Effector memory CD4-positive, alpha-beta T cell (primary cell): ENCODE results near the gene PCCB.
"Not testable (repeated sequence)": the region's sequence is repeated elsewhere in the genome, so short reads cannot be mapped to it uniquely, and the experiment has no call there.

Experiments used
- DNase-seq, 3 donors: peaks; one replicate each; pipeline ENCODE4 v3.0.0-alpha.2; 2020
- H3K27ac ChIP-seq: 2 replicates; pipeline ENCODE4 v1.7.0; 2013; ENCODE audit warnings: mild to moderate bottlenecking, low read length, moderate library complexity; ENCODE audit not compliant: insufficient read depth, poor library complexity, severe bottlenecking
- H3K27me3 ChIP-seq: replicated peaks from 2 replicates; pipeline ENCODE4 v1.7.0; 2013; ENCODE audit warnings: mild to moderate bottlenecking, low read length; ENCODE audit not compliant: insufficient read depth, control insufficient read depth, poor library complexity, severe bottlenecking
- H3K36me3 ChIP-seq: 2 replicates; pipeline ENCODE4 v1.7.0; 2013; ENCODE audit warnings: mild to moderate bottlenecking, low read length, moderate library complexity; ENCODE audit not compliant: control insufficient read depth, insufficient read depth
- H3K4me1 ChIP-seq: 2 replicates; pipeline ENCODE4 v1.7.0; 2013; ENCODE audit warnings: low read length, mild to moderate bottlenecking; ENCODE audit not compliant: control insufficient read depth, insufficient read depth, poor library complexity, severe bottlenecking
- H3K4me3 ChIP-seq: 2 replicates; pipeline ENCODE4 v1.7.0; 2013; ENCODE audit warnings: low read length, low read depth, mild to moderate bottlenecking; ENCODE audit not compliant: insufficient read depth, poor library complexity, severe bottlenecking
- H3K9me3 ChIP-seq: 2 replicates; pipeline ENCODE4 v1.7.0; 2013; ENCODE audit warnings: mild to moderate bottlenecking, low read length, moderate library complexity; ENCODE audit not compliant: control insufficient read depth

Gene PCCB

GRCh38 chr3:136261826-136262225 is 11.7 kb downstream of the PCCB start:
- no peaks in the 10 kb centered on the region for H3K27me3 ChIP-seq
- H3K4me1 ChIP-seq: no peaks in the 10 kb centered on the region
- H3K36me3 ChIP-seq: peaks cover 34% of the 10 kb centered on the region
- H3K9me3 ChIP-seq: no peaks in the 10 kb centered on the region
- DNase-seq: no peak
- no peak overlapping the region for H3K4me3 ChIP-seq
- H3K27ac ChIP-seq: no peak overlapping the region

DNA sequence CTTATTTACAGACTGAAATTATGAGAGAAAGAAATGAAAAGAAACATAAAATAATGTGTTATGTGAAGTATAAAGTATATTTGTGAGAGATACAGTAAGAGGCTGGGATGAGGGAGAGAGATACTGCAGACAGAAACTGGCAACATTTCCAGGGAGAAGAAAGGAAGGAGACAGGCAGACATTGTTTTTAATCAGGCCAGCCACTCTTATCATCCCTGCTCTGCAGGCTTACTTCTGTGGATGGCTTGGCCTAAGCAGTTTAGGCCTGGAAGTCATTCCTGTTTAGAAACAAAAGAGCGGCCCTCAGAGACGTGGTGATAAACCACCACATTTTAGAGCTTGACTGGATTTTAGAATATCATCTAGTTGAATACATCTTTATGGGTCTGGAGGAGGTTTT is 12.4 kb downstream of the PCCB start:
- peaks cover 29% of the 10 kb centered on the region for H3K36me3 ChIP-seq
- no peak for DNase-seq
- H3K27ac ChIP-seq: no peak overlapping the region
- no peaks in the 10 kb centered on the region for H3K4me1 ChIP-seq
- no peaks in the 10 kb centered on the region for H3K9me3 ChIP-seq
- no peak overlapping the region for H3K4me3 ChIP-seq
- no peaks in the 10 kb centered on the region for H3K27me3 ChIP-seq

DNA sequence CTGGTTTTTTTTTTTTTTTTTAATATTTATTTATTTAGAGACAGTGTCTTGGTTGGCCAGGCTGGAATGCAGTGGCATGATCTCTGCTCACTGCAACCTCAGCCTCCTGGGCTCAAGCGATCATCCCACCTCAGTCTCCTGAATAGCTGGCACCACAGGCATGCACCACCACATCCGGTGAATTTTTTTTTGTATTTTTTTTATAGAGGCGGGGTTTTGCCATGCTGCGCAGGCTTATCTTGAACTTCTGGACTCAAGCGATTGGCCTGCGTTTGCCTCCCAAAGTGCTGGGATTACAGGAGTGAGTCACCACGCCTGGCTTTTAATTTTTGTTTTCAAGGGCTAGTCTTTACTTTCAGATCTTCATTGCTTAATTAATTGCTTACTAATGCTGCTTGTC is 13.1 kb downstream of the PCCB start:
- no peak overlapping the region for H3K4me3 ChIP-seq
- H3K9me3 ChIP-seq: no peaks in the 10 kb centered on the region
- no peaks in the 10 kb centered on the region for H3K4me1 ChIP-seq
- H3K27ac ChIP-seq: no peak overlapping the region
- H3K36me3 ChIP-seq: peaks cover 25% of the 10 kb centered on the region
- DNase-seq: no peak
- no peaks in the 10 kb centered on the region for H3K27me3 ChIP-seq

DNA sequence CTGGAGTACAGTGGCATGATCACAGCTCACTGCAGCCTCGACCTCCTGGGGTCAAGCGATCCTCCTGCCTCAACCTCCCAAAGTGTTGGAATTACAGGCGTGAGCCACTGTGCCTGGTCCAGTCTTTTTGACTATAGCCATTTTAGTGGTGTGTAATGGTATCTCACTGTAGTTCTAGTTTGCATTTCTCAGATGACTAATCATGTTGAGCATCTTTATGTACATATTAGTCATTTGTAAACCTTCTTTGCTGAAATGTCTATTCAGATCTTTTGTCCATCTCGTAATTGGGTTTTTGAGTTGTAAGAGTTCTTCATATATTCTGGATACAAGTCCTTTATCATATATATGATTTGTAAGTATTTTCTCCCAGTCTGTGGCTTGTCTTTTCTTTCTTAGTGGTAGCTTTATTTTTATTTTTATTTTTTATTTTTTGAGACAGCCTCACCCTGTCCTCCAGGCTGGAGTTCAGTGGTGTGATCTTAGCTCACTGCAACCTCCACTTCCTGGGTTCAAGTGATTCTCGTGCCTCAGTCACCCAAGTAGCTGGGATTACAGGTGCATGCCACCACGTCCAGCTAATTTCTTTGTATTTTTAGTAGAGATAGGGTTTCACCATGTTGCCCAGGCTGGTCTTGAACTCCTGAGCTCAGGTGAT is 16.5 kb downstream of the PCCB start:
- H3K27ac ChIP-seq, H3K36me3 ChIP-seq, H3K4me3 ChIP-seq, DNase-seq, H3K27me3 ChIP-seq, H3K4me1 ChIP-seq, H3K9me3 ChIP-seq: not testable (repeated sequence)

- Histone ChIP-seq H3K27ac (no peak overlapping the region), H3K27me3 (no peaks in the 10 kb centered on the region), H3K36me3 (peaks cover 3% of the 10 kb centered on the region), H3K4me1 (no peaks in the 10 kb centered on the region), H3K4me3 (no peak overlapping the region), H3K9me3 (no peaks in the 10 kb centered on the region)
- DNase-seq: no peak
Observed at GRCh38 chr3:136267235-136267634, 17.1 kb downstream of the PCCB start.

GRCh38 chr3:136270179-136270578 is 20.0 kb downstream of the PCCB start:
- Histone ChIP-seq H3K9me3 (no peaks in the 10 kb centered on the region), H3K27me3 (no peaks in the 10 kb centered on the region), H3K4me3 (no peak overlapping the region)

GRCh38 chr3:136271626-136272025 is 21.5 kb downstream of the PCCB start:
- H3K9me3 ChIP-seq, H3K27me3 ChIP-seq, H3K4me3 ChIP-seq, DNase-seq, H3K36me3 ChIP-seq, H3K27ac ChIP-seq, H3K4me1 ChIP-seq: not testable (repeated sequence)

More at GRCh38 chr3:136270179-136270578, 20.0 kb downstream of the PCCB start:
- Histone ChIP-seq H3K27ac (no peak overlapping the region), H3K36me3 (peaks cover 3% of the 10 kb centered on the region), H3K4me1 (no peaks in the 10 kb centered on the region)
- DNase-seq: no peak

DNA sequence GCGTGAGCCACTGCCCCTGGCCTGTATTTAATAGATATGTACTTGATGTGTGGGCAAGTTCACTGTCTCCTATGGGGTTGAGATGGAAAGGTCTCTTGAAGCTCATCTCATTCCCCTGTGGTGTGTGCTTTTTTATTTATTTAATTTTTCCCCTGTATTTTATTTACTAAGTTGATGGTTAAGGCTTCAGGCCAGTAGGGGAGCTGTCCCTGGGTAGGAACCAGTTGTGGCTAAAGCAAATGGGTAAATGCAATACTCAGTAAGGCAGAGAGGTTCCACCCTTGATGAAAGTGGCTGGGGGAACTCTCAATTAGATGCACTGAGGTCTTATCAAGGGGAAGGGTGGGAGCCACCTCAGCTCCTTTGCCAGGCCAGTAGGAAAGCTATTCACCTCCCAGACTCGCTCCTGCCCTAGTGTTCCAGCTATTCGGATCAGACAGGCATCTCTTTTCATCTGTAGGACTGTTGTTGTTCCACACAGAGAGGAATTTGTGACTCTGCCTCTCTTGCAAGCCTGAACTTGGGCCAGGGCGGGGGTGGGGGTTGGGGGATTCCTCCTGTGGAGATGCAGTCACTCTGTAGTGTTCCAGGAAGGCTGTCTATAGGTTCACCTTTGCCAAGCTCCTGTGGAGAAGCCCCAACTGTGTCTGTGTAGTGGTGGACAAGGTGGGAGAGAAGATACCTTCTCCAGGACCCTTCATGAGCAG is 26.1 kb downstream of the PCCB start:
- Histone ChIP-seq H3K4me3 (no peak overlapping the region), H3K27ac (no peak overlapping the region), H3K36me3 (peaks cover 24% of the 10 kb centered on the region), H3K9me3 (no peaks in the 10 kb centered on the region), H3K4me1 (no peaks in the 10 kb centered on the region), H3K27me3 (no peaks in the 10 kb centered on the region)
- no peak for DNase-seq

DNA sequence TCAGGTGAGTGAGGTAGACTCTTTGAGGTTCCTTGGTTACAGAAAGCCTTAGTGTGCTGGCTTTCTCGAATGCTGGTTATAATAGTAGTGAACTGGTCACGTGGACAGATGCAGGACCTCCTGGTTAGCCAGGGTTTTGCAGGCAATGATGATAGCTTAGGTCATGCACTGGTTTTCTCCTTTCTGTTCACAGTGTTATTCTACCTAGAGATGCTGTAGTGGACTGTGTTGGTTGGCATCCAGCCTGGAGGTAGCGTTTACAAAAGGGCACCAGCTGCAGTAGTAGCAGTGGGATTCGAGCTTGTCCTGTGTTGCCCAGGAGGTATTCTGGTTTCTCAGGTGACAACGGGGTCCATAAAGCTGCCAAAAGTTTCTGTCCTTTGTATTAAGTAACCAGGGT is 27.0 kb downstream of the PCCB start:
- H3K27ac ChIP-seq: no peak overlapping the region
- H3K36me3 ChIP-seq: peaks cover 25% of the 10 kb centered on the region
- no peak overlapping the region for H3K4me3 ChIP-seq
- H3K9me3 ChIP-seq: no peaks in the 10 kb centered on the region
- DNase-seq: no peak
- H3K27me3 ChIP-seq: no peaks in the 10 kb centered on the region
- no peaks in the 10 kb centered on the region for H3K4me1 ChIP-seq

DNA sequence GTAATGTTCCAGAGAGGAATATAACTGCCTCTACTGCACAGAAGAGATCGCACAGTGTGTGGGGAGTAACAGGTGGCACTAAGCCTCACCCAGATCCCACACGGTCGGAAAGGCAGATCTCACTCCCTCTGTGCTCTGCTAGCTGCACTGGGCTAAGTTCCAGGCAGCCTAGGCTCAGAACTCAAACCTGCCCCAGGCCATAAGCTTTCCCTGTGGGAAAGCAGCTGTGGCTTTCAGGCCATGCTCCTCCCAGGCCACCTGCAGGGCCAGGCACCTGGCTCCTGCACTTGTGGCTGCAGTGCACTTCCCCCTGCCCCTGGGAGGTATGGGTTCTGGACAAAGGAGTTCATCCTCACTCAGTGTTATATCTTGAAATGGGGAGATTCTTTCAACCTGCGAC is 27.5 kb downstream of the PCCB start:
- no peaks in the 10 kb centered on the region for H3K9me3 ChIP-seq
- H3K4me1 ChIP-seq: no peaks in the 10 kb centered on the region
- no peak overlapping the region for H3K27ac ChIP-seq
- no peak for DNase-seq
- H3K36me3 ChIP-seq: peaks cover 25% of the 10 kb centered on the region
- no peak overlapping the region for H3K4me3 ChIP-seq
- no peaks in the 10 kb centered on the region for H3K27me3 ChIP-seq
